GM21576 (cell line): ENCODE data around the gene RETREG1.

ENCODE experiments used
- ATAC-seq: cut with Tn5 transposase; IDR thresholded peaks from one replicate; pipeline ENCODE4 v1.9.1; 2021; ENCODE audit warnings: mild to moderate bottlenecking, moderate library complexity; ENCODE audit not compliant: unreplicated experiment

RETREG1 gene

GRCh38 chr5:16534280-16534679, 82.5 kb downstream of the RETREG1 start:
- no peak for ATAC-seq

GRCh38 chr5:16531063-16531648, 85.6 kb downstream of the RETREG1 start:
- no peak for ATAC-seq

GRCh38 chr5:16529306-16529705, 87.5 kb downstream of the RETREG1 start:
- no peak for ATAC-seq

- ATAC-seq = no peak
Observed at GRCh38 chr5:16528382-16529110, 88.3 kb downstream of the RETREG1 start.

- ATAC-seq = no peak
Observed at GRCh38 chr5:16525651-16526050, 91.1 kb downstream of the RETREG1 start.

- ATAC-seq = no peak
Observed at GRCh38 chr5:16524286-16524685, 92.5 kb downstream of the RETREG1 start.

- ATAC-seq = no peak
Observed at GRCh38 chr5:16521521-16522483, 95.0 kb downstream of the RETREG1 start.

- ATAC-seq = no peak
Observed at GRCh38 chr5:16520841-16521240, 96.0 kb downstream of the RETREG1 start.

- ATAC-seq = no peak
Observed at GRCh38 chr5:16519435-16519834, 97.4 kb downstream of the RETREG1 start.

GRCh38 chr5:16518606-16519005, 98.2 kb downstream of the RETREG1 start:
- ATAC-seq = no peak

- ATAC-seq = no peak
Observed at GRCh38 chr5:16515532-16515931, 101.3 kb downstream of the RETREG1 start.

- no peak for ATAC-seq
Observed at GRCh38 chr5:16510098-16510497, 106.7 kb downstream of the RETREG1 start.

- ATAC-seq = no peak
Observed at GRCh38 chr5:16508730-16509531, 107.9 kb downstream of the RETREG1 start.

- ATAC-seq = no peak
Observed at GRCh38 chr5:16507716-16508115, 109.1 kb downstream of the RETREG1 start.

GRCh38 chr5:16505904-16506303, 110.9 kb downstream of the RETREG1 start:
- ATAC-seq = no peak

- no peak for ATAC-seq
Observed at GRCh38 chr5:16505140-16505891, 111.5 kb downstream of the RETREG1 start.

- no peak for ATAC-seq
Observed at GRCh38 chr5:16504571-16504970, 112.2 kb downstream of the RETREG1 start.

GRCh38 chr5:16502866-16503265, 113.9 kb downstream of the RETREG1 start:
- no peak for ATAC-seq

GRCh38 chr5:16500024-16500423, 116.8 kb downstream of the RETREG1 start:
- ATAC-seq = no peak

GRCh38 chr5:16497546-16497945, 119.3 kb downstream of the RETREG1 start:
- ATAC-seq = no peak
